ENCODE measurements around the gene KAT7. TPM values are rescaled to one million over a fixed set of nuclear protein-coding genes. Genes with fewer than 3 reads are reported as not detected.

Gene KAT7
- polyA plus RNA-seq, 1 donor from 2014 or later: 31.0 TPM

- H3K4me2 ChIP-seq (ENCODE audit: low read length): no peak overlapping the region
- H2AFZ ChIP-seq (ENCODE audit: low read depth, low read length): no peak overlapping the region
- TF ChIP-seq RAD21 (conservative IDR thresholded peaks at IDR 0.05) (no peak), POLR2AphosphoS5 (IDR thresholded peaks at IDR 0.05) (no peak), MXI1 (conservative IDR thresholded peaks at IDR 0.05; ENCODE audit: poor library complexity, severe bottlenecking) (no peak), EP300 (conservative IDR thresholded peaks at IDR 0.05; ENCODE audit: poor library complexity, severe bottlenecking) (no peak), SMC3 (conservative IDR thresholded peaks at IDR 0.05; ENCODE audit: poor library complexity) (no peak), TAF1 (IDR thresholded peaks at IDR 0.05; ENCODE audit: low read depth) (no peak), EZH2 (IDR thresholded peaks at IDR 0.05; ENCODE audit: borderline replicate concordance, insufficient read depth, low read length, poor library complexity, severe bottlenecking) (no peak)
- TF ChIP-seq, protein P1, sequence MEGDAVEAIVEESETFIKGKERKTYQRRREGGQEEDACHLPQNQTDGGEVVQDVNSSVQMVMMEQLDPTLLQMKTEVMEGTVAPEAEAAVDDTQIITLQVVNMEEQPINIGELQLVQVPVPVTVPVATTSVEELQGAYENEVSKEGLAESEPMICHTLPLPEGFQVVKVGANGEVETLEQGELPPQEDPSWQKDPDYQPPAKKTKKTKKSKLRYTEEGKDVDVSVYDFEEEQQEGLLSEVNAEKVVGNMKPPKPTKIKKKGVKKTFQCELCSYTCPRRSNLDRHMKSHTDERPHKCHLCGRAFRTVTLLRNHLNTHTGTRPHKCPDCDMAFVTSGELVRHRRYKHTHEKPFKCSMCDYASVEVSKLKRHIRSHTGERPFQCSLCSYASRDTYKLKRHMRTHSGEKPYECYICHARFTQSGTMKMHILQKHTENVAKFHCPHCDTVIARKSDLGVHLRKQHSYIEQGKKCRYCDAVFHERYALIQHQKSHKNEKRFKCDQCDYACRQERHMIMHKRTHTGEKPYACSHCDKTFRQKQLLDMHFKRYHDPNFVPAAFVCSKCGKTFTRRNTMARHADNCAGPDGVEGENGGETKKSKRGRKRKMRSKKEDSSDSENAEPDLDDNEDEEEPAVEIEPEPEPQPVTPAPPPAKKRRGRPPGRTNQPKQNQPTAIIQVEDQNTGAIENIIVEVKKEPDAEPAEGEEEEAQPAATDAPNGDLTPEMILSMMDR (IDR thresholded peaks at IDR 0.05; ENCODE audit: poor library complexity, severe bottlenecking): no peak
- TF ChIP-seq, protein P2, sequence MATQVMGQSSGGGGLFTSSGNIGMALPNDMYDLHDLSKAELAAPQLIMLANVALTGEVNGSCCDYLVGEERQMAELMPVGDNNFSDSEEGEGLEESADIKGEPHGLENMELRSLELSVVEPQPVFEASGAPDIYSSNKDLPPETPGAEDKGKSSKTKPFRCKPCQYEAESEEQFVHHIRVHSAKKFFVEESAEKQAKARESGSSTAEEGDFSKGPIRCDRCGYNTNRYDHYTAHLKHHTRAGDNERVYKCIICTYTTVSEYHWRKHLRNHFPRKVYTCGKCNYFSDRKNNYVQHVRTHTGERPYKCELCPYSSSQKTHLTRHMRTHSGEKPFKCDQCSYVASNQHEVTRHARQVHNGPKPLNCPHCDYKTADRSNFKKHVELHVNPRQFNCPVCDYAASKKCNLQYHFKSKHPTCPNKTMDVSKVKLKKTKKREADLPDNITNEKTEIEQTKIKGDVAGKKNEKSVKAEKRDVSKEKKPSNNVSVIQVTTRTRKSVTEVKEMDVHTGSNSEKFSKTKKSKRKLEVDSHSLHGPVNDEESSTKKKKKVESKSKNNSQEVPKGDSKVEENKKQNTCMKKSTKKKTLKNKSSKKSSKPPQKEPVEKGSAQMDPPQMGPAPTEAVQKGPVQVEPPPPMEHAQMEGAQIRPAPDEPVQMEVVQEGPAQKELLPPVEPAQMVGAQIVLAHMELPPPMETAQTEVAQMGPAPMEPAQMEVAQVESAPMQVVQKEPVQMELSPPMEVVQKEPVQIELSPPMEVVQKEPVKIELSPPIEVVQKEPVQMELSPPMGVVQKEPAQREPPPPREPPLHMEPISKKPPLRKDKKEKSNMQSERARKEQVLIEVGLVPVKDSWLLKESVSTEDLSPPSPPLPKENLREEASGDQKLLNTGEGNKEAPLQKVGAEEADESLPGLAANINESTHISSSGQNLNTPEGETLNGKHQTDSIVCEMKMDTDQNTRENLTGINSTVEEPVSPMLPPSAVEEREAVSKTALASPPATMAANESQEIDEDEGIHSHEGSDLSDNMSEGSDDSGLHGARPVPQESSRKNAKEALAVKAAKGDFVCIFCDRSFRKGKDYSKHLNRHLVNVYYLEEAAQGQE (IDR thresholded peaks at IDR 0.05; ENCODE audit: borderline replicate concordance): no peak
- H3K27me3 ChIP-seq (ENCODE audit: insufficient read depth, low read depth, low read length): no peaks in the 10 kb centered on the region
- H3K9me2 ChIP-seq (ENCODE audit: insufficient read depth, low read length): no peaks in the 10 kb centered on the region
- no peaks in the 10 kb centered on the region for H3K9me3 ChIP-seq (ENCODE audit: low read length)
- H3F3A ChIP-seq (ENCODE audit: insufficient read depth, low read length, poor library complexity, severe bottlenecking): no peaks in the 10 kb centered on the region
- H3K4me3 ChIP-seq (ENCODE audit: low read length): no peak overlapping the region
- H3K36me3 ChIP-seq (ENCODE audit: insufficient read depth, low read length): no peaks in the 10 kb centered on the region
- H3K27ac ChIP-seq (ENCODE audit: low read length): no peak overlapping the region
- no peaks in the 10 kb centered on the region for H4K20me1 ChIP-seq (ENCODE audit: insufficient read depth)
- H3K79me2 ChIP-seq (replicated peaks; ENCODE audit: insufficient read depth, low read length): peaks cover 3% of the 10 kb centered on the region
- no peak overlapping the region for H3K9ac ChIP-seq (ENCODE audit: low read length)
Observed at GRCh38 chr17:49746791-49747490, 41.5 kb upstream of the KAT7 start.

GRCh38 chr17:49747632-49748031 is 40.8 kb upstream of the KAT7 start:
- H3K27me3 ChIP-seq (ENCODE audit: insufficient read depth, low read depth, low read length): no peaks in the 10 kb centered on the region
- H4K20me1 ChIP-seq (ENCODE audit: insufficient read depth): no peaks in the 10 kb centered on the region
- H3K4me2 ChIP-seq (ENCODE audit: low read length): no peak overlapping the region
- H3K9ac ChIP-seq (ENCODE audit: low read length): no peak overlapping the region
- TF ChIP-seq EP300 (conservative IDR thresholded peaks at IDR 0.05; ENCODE audit: poor library complexity, severe bottlenecking) (no peak), EZH2 (IDR thresholded peaks at IDR 0.05; ENCODE audit: borderline replicate concordance, insufficient read depth, low read length, poor library complexity, severe bottlenecking) (no peak)
- H3F3A ChIP-seq (ENCODE audit: insufficient read depth, low read length, poor library complexity, severe bottlenecking): no peaks in the 10 kb centered on the region
- no peaks in the 10 kb centered on the region for H3K36me3 ChIP-seq (ENCODE audit: insufficient read depth, low read length)
- H3K79me2 ChIP-seq (replicated peaks; ENCODE audit: insufficient read depth, low read length): peaks cover 3% of the 10 kb centered on the region
- H2AFZ ChIP-seq (ENCODE audit: low read depth, low read length): no peak overlapping the region
- no peaks in the 10 kb centered on the region for H3K9me3 ChIP-seq (ENCODE audit: low read length)
- H3K27ac ChIP-seq (ENCODE audit: low read length): no peak overlapping the region
- no peaks in the 10 kb centered on the region for H3K9me2 ChIP-seq (ENCODE audit: insufficient read depth, low read length)
- no peak overlapping the region for H3K4me3 ChIP-seq (ENCODE audit: low read length)
